ENCODE data around the gene TBCA. TPM values are rescaled to one million over a fixed set of nuclear protein-coding genes. Genes with fewer than 3 reads are reported as not detected.

The TBCA gene
- total and polyA plus RNA-seq, 2 experiments from 2014 or later, result 245 to 287 TPM

DNA sequence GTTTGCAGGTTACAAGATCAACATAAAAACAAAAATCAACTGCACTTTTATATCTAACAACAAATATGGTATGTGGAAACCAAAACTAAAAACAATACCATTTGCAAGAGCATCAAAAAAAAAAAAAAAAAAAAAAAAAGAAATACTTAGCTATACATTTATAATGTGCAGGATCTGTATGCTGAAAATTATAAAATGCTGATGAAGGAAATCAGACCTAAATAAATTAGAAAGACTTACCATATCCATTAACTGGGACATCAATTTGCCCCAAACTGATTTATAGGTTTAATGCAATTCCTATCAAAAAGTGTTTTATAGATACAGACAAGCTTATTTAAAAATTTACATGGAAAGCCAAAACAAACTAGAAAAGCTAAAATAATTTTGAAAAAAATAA lies 77.2 kb downstream of the TBCA start:
- peaks cover 5% of the 10 kb centered on the region for H3K36me3 ChIP-seq
- H3K27me3 ChIP-seq, result no peaks in the 10 kb centered on the region

GRCh38 chr5:77697692-77698091 lies 78.4 kb downstream of the TBCA start:
- Histone ChIP-seq H3K27ac (no peak overlapping the region), H3K4me3 (no peak overlapping the region), H3K36me3 (no peaks in the 10 kb centered on the region), H3K4me1 (ENCODE audit: low read depth) (no peaks in the 10 kb centered on the region), H3K9me3 (ENCODE audit: low read depth) (no peaks in the 10 kb centered on the region), H3K27me3 (no peaks in the 10 kb centered on the region)
- no peak for TF ChIP-seq CTCF (IDR thresholded peaks at IDR 0.05; ENCODE audit: low read depth, low read length)
- DNase-seq (ENCODE audit: low read depth in 1 of 2, low spot score in 1 of 2), result no peak

More for the DNA sequence above, 77.2 kb downstream of the TBCA start:
- H3K9me3 ChIP-seq (ENCODE audit: low read depth), result no peaks in the 10 kb centered on the region
- DNase-seq (ENCODE audit: low read depth in 1 of 2, low spot score in 1 of 2), result no peak
- H3K27ac ChIP-seq, result no peak overlapping the region
- H3K4me1 ChIP-seq (ENCODE audit: low read depth), result no peaks in the 10 kb centered on the region
- TF ChIP-seq CTCF (IDR thresholded peaks at IDR 0.05; ENCODE audit: low read depth, low read length), result no peak
- H3K4me3 ChIP-seq, result no peak overlapping the region

DNA sequence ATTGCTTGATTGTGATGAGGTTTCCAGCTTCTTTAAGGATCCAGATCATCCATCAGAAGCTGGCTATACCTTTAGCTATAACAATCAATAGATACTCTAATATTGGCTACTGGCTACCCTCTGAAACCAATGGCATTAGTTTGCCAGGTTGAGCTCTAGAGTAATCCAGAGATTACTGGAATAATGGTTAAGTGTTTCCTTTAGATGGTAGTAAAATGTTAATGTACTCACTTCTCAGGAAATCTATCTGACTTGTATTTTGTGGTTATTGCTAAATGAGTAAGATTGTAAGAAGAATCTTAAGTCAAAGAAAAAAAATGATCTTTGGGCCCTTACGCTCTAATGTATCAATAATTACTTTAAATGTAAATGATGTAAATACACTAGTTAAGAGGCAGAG lies 80.0 kb downstream of the TBCA start:
- no peak overlapping the region for H3K4me3 ChIP-seq
- no peaks in the 10 kb centered on the region for H3K36me3 ChIP-seq
- no peaks in the 10 kb centered on the region for H3K9me3 ChIP-seq (ENCODE audit: low read depth)
- DNase-seq (ENCODE audit: low read depth in 1 of 2, low spot score in 1 of 2), result no peak
- TF ChIP-seq CTCF (IDR thresholded peaks at IDR 0.05; ENCODE audit: low read depth, low read length), result no peak
- no peaks in the 10 kb centered on the region for H3K27me3 ChIP-seq
- H3K27ac ChIP-seq, result no peak overlapping the region
- no peaks in the 10 kb centered on the region for H3K4me1 ChIP-seq (ENCODE audit: low read depth)

DNA sequence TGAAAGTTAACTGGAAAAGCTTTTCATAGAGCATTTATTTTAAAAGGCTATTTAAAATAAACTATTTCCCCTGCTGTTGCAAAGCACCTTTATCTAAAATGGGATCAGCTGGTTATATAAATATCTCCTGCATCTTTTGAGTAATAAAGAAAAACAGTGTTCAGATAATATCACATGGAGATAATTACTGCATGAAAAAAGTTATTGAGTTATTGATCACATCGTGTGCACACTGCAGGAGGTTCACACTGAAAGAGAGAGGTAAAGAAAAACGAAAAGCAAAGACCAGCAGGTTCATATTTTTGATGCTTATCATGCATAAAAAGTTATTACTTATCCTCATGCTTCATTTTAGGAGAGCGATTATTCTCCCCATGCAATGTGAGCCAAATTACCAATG lies 82.2 kb downstream of the TBCA start:
- TF ChIP-seq CTCF (IDR thresholded peaks at IDR 0.05; ENCODE audit: low read depth, low read length), result no peak
- no peaks in the 10 kb centered on the region for H3K9me3 ChIP-seq (ENCODE audit: low read depth)
- H3K27ac ChIP-seq, result no peak overlapping the region
- no peak overlapping the region for H3K4me3 ChIP-seq
- no peaks in the 10 kb centered on the region for H3K27me3 ChIP-seq
- peaks cover 13% of the 10 kb centered on the region for H3K36me3 ChIP-seq
- DNase-seq (ENCODE audit: low read depth in 1 of 2, low spot score in 1 of 2), result no peak
- H3K4me1 ChIP-seq (ENCODE audit: low read depth), result no peaks in the 10 kb centered on the region

- Histone ChIP-seq H3K9me3 (ENCODE audit: low read depth) (no peaks in the 10 kb centered on the region), H3K27ac (no peak overlapping the region), H3K27me3 (no peaks in the 10 kb centered on the region), H3K4me3 (no peak overlapping the region), H3K36me3 (peaks cover under 1% of the 10 kb centered on the region), H3K4me1 (ENCODE audit: low read depth) (no peaks in the 10 kb centered on the region)
- TF ChIP-seq CTCF (IDR thresholded peaks at IDR 0.05; ENCODE audit: low read depth, low read length), result no peak
- no peak for DNase-seq (ENCODE audit: low read depth in 1 of 2, low spot score in 1 of 2)
Observed at GRCh38 chr5:77683171-77683732, 92.9 kb downstream of the TBCA start.

- Histone ChIP-seq H3K4me1 (ENCODE audit: low read depth) (no peaks in the 10 kb centered on the region), H3K36me3 (no peaks in the 10 kb centered on the region), H3K9me3 (ENCODE audit: low read depth) (no peaks in the 10 kb centered on the region), H3K4me3 (no peak overlapping the region), H3K27me3 (peaks cover 10% of the 10 kb centered on the region), H3K27ac (no peak overlapping the region)
- no peak for DNase-seq (ENCODE audit: low read depth in 1 of 2, low spot score in 1 of 2)
- TF ChIP-seq CTCF (IDR thresholded peaks at IDR 0.05; ENCODE audit: low read depth, low read length), result no peak
Observed at GRCh38 chr5:77670526-77670925, 105.6 kb downstream of the TBCA start.

Measured in cardiac muscle cell (in vitro differentiated cells and primary cell).